ENCODE measurements around the gene CAD.

The CAD gene

GRCh38 chr2:27282892-27283291, 65.7 kb downstream of the CAD start:
- no peak overlapping the region for H3K4me2 ChIP-seq
- no peaks in the 10 kb centered on the region for H3K27me3 ChIP-seq (ENCODE audit: insufficient read depth, low read depth)
- H3K27ac ChIP-seq = no peak overlapping the region
- no peaks in the 10 kb centered on the region for H3K36me3 ChIP-seq (ENCODE audit: insufficient read depth)
- peaks cover 7% of the 10 kb centered on the region for H3K4me1 ChIP-seq (ENCODE audit: low read depth, poor library complexity, severe bottlenecking)
- TF ChIP-seq, protein P1, sequence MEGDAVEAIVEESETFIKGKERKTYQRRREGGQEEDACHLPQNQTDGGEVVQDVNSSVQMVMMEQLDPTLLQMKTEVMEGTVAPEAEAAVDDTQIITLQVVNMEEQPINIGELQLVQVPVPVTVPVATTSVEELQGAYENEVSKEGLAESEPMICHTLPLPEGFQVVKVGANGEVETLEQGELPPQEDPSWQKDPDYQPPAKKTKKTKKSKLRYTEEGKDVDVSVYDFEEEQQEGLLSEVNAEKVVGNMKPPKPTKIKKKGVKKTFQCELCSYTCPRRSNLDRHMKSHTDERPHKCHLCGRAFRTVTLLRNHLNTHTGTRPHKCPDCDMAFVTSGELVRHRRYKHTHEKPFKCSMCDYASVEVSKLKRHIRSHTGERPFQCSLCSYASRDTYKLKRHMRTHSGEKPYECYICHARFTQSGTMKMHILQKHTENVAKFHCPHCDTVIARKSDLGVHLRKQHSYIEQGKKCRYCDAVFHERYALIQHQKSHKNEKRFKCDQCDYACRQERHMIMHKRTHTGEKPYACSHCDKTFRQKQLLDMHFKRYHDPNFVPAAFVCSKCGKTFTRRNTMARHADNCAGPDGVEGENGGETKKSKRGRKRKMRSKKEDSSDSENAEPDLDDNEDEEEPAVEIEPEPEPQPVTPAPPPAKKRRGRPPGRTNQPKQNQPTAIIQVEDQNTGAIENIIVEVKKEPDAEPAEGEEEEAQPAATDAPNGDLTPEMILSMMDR (conservative IDR thresholded peaks at IDR 0.05; ENCODE audit: low read depth, low read length) = no peak
- H2AFZ ChIP-seq (ENCODE audit: low read depth) = no peak overlapping the region
- H4K20me1 ChIP-seq (ENCODE audit: insufficient read depth) = no peaks in the 10 kb centered on the region
- no peak overlapping the region for H3K9ac ChIP-seq
- no peaks in the 10 kb centered on the region for H3K79me2 ChIP-seq (ENCODE audit: insufficient read depth, low read depth)
- no peak overlapping the region for H3K4me3 ChIP-seq (IDR thresholded peaks at IDR 0.05; ENCODE audit: insufficient read depth, low read depth, low read length)

DNA sequence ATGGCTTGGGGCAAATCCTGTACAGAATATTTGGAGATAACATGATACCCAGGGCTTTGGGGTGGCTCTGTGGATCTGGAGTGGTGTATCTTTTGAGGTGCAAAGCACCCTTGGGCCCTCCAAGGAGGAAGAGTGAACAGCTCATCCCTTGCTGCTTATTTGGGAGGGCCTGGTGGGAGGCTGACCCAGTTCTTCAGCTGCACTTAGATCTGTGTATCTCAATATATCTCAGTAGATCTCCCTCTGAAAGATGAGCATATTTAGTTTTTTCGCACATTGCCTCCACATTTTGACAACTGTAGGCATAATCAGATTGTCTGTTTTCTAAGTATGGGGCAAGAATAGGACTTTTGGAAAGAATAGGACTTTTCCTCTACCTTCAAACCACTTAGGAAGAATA, 67.8 kb downstream of the CAD start:
- H3K79me2 ChIP-seq (ENCODE audit: insufficient read depth, low read depth) = no peaks in the 10 kb centered on the region
- H3K27ac ChIP-seq = no peak overlapping the region
- no peaks in the 10 kb centered on the region for H4K20me1 ChIP-seq (ENCODE audit: insufficient read depth)
- peaks cover 2% of the 10 kb centered on the region for H3K4me1 ChIP-seq (ENCODE audit: low read depth, poor library complexity, severe bottlenecking)
- no peak overlapping the region for H3K4me2 ChIP-seq
- no peak overlapping the region for H3K9ac ChIP-seq
- H3K4me3 ChIP-seq (IDR thresholded peaks at IDR 0.05; ENCODE audit: insufficient read depth, low read depth, low read length) = no peak overlapping the region
- TF ChIP-seq, protein P1 (conservative IDR thresholded peaks at IDR 0.05; ENCODE audit: low read depth, low read length) = no peak
- no peaks in the 10 kb centered on the region for H3K36me3 ChIP-seq (ENCODE audit: insufficient read depth)
- no peak overlapping the region for H2AFZ ChIP-seq (ENCODE audit: low read depth)
- no peaks in the 10 kb centered on the region for H3K27me3 ChIP-seq (ENCODE audit: insufficient read depth, low read depth)

- no peaks in the 10 kb centered on the region for H3K79me2 ChIP-seq (ENCODE audit: insufficient read depth, low read depth)
- no peak overlapping the region for H3K27ac ChIP-seq
- no peak overlapping the region for H2AFZ ChIP-seq (ENCODE audit: low read depth)
- no peaks in the 10 kb centered on the region for H3K36me3 ChIP-seq (ENCODE audit: insufficient read depth)
- H3K9ac ChIP-seq = no peak overlapping the region
- H3K4me1 ChIP-seq (ENCODE audit: low read depth, poor library complexity, severe bottlenecking) = no peaks in the 10 kb centered on the region
- no peak overlapping the region for H3K4me3 ChIP-seq (IDR thresholded peaks at IDR 0.05; ENCODE audit: insufficient read depth, low read depth, low read length)
- no peaks in the 10 kb centered on the region for H4K20me1 ChIP-seq (ENCODE audit: insufficient read depth)
- H3K4me2 ChIP-seq = no peak overlapping the region
- H3K27me3 ChIP-seq (ENCODE audit: insufficient read depth, low read depth) = no peaks in the 10 kb centered on the region
- TF ChIP-seq, protein P1 (conservative IDR thresholded peaks at IDR 0.05; ENCODE audit: low read depth, low read length) = no peak
Observed at GRCh38 chr2:27285481-27285880, 68.3 kb downstream of the CAD start.

DNA sequence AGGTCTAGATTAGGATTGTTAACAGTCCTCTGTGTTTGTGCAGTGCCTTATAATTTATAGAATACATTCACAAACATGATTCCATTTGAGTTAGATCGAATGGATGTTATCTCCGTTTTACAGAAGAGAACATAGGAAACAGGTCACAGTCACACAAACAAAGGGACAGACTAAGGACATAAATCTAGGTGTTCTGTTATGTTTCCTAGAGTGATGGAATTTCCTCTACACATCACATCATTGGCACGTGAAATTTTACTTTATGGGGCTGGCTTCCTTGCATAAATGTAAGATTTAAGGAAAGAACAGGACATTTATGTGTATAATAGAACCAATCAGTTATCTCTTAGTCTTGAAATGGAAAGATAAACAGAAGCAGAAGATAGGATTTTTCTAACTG, 71.4 kb downstream of the CAD start:
- H3K36me3 ChIP-seq (ENCODE audit: insufficient read depth) = no peaks in the 10 kb centered on the region

More for the DNA sequence above, 71.4 kb downstream of the CAD start:
- Histone ChIP-seq H2AFZ (ENCODE audit: low read depth) (no peak overlapping the region), H3K27me3 (ENCODE audit: insufficient read depth, low read depth) (no peaks in the 10 kb centered on the region), H3K9ac (no peak overlapping the region), H3K4me2 (no peak overlapping the region), H3K27ac (no peak overlapping the region), H3K79me2 (ENCODE audit: insufficient read depth, low read depth) (no peaks in the 10 kb centered on the region), H3K4me1 (ENCODE audit: low read depth, poor library complexity, severe bottlenecking) (no peaks in the 10 kb centered on the region), H3K4me3 (IDR thresholded peaks at IDR 0.05; ENCODE audit: insufficient read depth, low read depth, low read length) (no peak overlapping the region), H4K20me1 (ENCODE audit: insufficient read depth) (no peaks in the 10 kb centered on the region)
- TF ChIP-seq, protein P1 (conservative IDR thresholded peaks at IDR 0.05; ENCODE audit: low read depth, low read length) = no peak

All from KMS-11 (cell line).